ENCODE data around the gene NEXN.
A peak's percentile ranks its signal among the peaks of the same experiment; 100 is the strongest.

The NEXN gene

GRCh38 chr1:77940921-77941570 is 52.6 kb downstream of the NEXN start:
- H3K4me3 ChIP-seq (ENCODE audit: control insufficient read depth, low read depth, low read length): no peak overlapping the region
- no peak for DNase-seq (ENCODE audit: low read depth)
- TF ChIP-seq, protein P1, sequence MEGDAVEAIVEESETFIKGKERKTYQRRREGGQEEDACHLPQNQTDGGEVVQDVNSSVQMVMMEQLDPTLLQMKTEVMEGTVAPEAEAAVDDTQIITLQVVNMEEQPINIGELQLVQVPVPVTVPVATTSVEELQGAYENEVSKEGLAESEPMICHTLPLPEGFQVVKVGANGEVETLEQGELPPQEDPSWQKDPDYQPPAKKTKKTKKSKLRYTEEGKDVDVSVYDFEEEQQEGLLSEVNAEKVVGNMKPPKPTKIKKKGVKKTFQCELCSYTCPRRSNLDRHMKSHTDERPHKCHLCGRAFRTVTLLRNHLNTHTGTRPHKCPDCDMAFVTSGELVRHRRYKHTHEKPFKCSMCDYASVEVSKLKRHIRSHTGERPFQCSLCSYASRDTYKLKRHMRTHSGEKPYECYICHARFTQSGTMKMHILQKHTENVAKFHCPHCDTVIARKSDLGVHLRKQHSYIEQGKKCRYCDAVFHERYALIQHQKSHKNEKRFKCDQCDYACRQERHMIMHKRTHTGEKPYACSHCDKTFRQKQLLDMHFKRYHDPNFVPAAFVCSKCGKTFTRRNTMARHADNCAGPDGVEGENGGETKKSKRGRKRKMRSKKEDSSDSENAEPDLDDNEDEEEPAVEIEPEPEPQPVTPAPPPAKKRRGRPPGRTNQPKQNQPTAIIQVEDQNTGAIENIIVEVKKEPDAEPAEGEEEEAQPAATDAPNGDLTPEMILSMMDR (conservative IDR thresholded peaks at IDR 0.05; ENCODE audit: control insufficient read depth, insufficient read depth, low read depth, low read length): no peak

DNA sequence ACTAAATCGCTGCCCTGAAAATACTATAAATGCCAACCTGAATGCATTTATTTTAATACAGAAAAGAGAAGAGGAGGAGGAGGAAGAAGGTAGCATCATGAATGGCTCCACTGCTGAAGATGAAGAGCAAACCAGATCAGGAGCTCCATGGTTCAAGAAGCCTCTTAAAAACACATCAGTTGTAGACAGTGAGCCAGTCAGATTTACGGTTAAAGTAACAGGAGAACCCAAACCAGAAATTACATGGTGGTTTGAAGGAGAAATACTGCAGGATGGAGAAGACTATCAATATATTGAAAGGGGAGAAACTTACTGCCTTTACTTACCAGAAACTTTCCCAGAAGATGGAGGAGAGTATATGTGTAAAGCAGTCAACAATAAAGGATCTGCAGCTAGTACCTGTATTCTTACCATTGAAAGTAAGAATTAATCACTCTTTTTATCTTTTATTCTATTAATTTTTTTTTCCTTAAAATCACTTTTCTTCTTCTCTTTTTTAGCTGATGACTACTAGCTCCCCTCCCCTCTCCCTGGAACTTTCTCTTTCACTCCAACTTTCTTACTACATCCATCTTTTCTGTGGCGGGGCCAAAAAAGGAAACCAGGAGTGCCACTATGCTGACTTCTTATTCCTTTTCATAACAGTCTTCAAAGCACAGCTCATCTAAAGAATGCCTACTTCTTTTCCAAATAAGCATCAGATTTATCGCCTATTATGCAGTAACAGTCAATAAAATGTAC is 54.1 kb downstream of the NEXN start:
- no peak overlapping the region for H3K4me3 ChIP-seq (ENCODE audit: control insufficient read depth, low read depth, low read length)
- TF ChIP-seq, protein P1 (conservative IDR thresholded peaks at IDR 0.05; ENCODE audit: control insufficient read depth, insufficient read depth, low read depth, low read length): no peak
- no peak for DNase-seq (ENCODE audit: low read depth)

GRCh38 chr1:77945345-77945744 is 56.9 kb downstream of the NEXN start:
- no peak overlapping the region for H3K4me3 ChIP-seq (ENCODE audit: control insufficient read depth, low read depth, low read length)
- no peak for DNase-seq (ENCODE audit: low read depth)
- TF ChIP-seq, protein P1 (conservative IDR thresholded peaks at IDR 0.05; ENCODE audit: control insufficient read depth, insufficient read depth, low read depth, low read length): no peak

DNA sequence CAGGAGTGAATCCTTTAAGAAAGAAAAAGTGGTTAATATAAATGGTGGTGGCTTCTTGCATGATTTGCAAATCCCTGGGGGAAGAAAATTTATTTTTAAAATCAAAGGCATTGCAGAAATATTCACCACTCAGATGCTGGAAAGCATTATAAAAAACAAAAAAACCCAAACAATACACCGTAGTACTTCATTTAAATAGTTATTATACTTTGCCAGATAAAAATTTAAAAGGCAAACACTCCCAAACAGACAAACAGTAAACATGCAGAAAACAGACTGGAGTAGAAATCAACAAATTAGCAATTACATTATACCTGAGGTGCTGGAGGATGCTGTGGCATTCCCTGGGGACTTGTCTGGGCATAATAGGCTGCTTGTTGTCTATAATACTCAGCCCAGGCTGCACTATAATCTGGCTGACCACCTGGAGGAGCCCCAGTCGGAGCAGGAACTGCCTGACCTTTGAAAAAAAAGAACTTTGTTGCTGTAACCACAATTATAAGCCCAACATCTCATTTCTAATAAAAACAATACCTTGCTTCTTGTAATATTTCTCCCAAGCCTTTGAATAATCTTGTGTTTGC is 60.5 kb downstream of the NEXN start:
- TF ChIP-seq, protein P1 (conservative IDR thresholded peaks at IDR 0.05; ENCODE audit: control insufficient read depth, insufficient read depth, low read depth, low read length): peak; percentile 38
- peak; percentile 59 for DNase-seq (ENCODE audit: low read depth)
- no peak overlapping the region for H3K4me3 ChIP-seq (ENCODE audit: control insufficient read depth, low read depth, low read length)

DNA sequence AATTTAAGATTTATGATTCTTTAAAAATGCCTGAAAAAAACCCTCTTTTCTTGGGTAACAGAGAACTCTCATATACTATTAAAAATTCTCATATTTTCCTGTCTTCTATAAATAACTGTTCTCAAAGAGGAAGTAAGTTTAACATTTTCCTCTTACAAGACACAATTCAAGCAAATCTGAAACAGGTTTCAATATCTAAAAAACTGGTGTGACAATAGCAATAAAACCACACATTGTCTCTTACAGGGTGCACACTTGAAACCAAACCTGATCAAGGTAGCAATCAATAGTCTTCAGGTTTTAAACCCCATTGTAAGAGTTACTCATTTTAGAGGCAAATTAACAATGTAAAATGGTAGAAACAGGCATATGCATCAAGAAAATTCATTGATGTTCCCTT is 62.4 kb downstream of the NEXN start:
- H3K4me3 ChIP-seq (ENCODE audit: control insufficient read depth, low read depth, low read length): no peak overlapping the region
- no peak for DNase-seq (ENCODE audit: low read depth)
- TF ChIP-seq, protein P1 (conservative IDR thresholded peaks at IDR 0.05; ENCODE audit: control insufficient read depth, insufficient read depth, low read depth, low read length): no peak

DNA sequence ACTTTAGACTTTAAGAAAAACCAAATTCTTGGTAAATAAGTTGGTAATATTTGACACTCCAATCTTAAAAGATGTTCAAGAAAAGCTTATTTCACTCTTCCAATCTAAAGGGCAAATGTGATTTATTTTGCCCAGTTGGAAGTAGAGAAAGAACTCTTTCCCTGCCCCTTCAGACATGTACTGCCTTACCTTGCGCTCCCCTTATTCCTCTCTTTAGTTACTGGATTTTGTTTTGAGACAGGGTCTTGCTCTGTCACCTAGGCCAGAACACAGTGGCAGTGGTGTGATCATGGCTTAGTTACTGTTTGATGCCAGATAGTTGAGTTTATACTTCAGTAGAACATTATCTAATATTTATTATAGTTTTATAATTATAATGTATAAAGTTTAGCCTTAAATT is 62.9 kb downstream of the NEXN start:
- TF ChIP-seq, protein P1 (conservative IDR thresholded peaks at IDR 0.05; ENCODE audit: control insufficient read depth, insufficient read depth, low read depth, low read length): no peak
- H3K4me3 ChIP-seq (ENCODE audit: control insufficient read depth, low read depth, low read length): no peak overlapping the region
- DNase-seq (ENCODE audit: low read depth): no peak

All from fibroblast of mammary gland (primary cell).